GM12878 (cell line): ENCODE measurements around the gene STAMBPL1. TPM values are rescaled to one million over a fixed set of nuclear protein-coding genes. Genes with fewer than 3 reads are reported as not detected.

Source experiments
- polyA plus RNA-seq, 11 experiments: library from polyadenylated mRNA; depleted of rRNA in 4 of 11; unstranded in 6 of 11; stranded (reverse) in 5 of 11; fragments of >200 nt; fragmentation: Nextera tagmentation in 4 of 11; fragmentation: Illumina TruSeq in 1 of 11; extraction: Ambion mirVana in 4 of 11; extraction: Trizol in 1 of 11; gene quantifications; 1 replicate in 1 of 11; 2 replicates in 10 of 11; pipeline versions ENCODE4 v1.2.1 to v1.2.3, GENCODE V29; 2011 to 2016; ENCODE audit warnings: inconsistent platforms in 2 of 11, missing spikeins in 2 of 11, low read depth in 1 of 11
- total RNA-seq, 4 experiments: library from RNA; depleted of rRNA in 3 of 4; stranded (reverse); fragments of >200 nt in 3 of 4; fragmentation: Illumina TruSeq in 1 of 4; extraction: Trizol in 1 of 4; gene quantifications; 2 replicates each; pipeline versions ENCODE4 v1.2.1 to v1.2.3, GENCODE V29; 2013 to 2021

Gene STAMBPL1
- total and polyA plus RNA-seq, 10 of the 15 experiments (the other 5 are each of a cell fraction or from before 2014, with no cell fraction given): 7.5 to 44.1 (median 25.4) TPM

Other genes starting within 250 kb of the STAMBPL1 start
- gene LIPF, start 215.8 kb upstream of the STAMBPL1 start, total RNA-seq (2014; rRNA removed): not detected in 2 replicates
- gene LIPF, start 215.8 kb upstream of the STAMBPL1 start, total RNA-seq (2014; rRNA removed; fragmentation: Illumina TruSeq; extraction: Trizol): not detected in 2 replicates
- gene LIPF, start 215.8 kb upstream of the STAMBPL1 start, total RNA-seq (2021): not detected in 2 replicates
- not detected in 2 replicates for gene LIPF, start 215.8 kb upstream of the STAMBPL1 start, polyA plus RNA-seq (2011; rRNA removed)
- gene LIPF, start 215.8 kb upstream of the STAMBPL1 start, polyA plus RNA-seq (2014; fragmentation: Illumina TruSeq; extraction: Trizol): not detected in 2 replicates
- not detected for gene LIPF, start 215.8 kb upstream of the STAMBPL1 start, polyA plus RNA-seq (2014; fragmentation: Nextera tagmentation; extraction: Ambion mirVana)
- gene LIPF, start 215.8 kb upstream of the STAMBPL1 start, polyA plus RNA-seq (2014; rRNA removed): not detected in 2 replicates
- gene LIPF, start 215.8 kb upstream of the STAMBPL1 start, polyA plus RNA-seq (2016; fragmentation: Nextera tagmentation; extraction: Ambion mirVana): not detected
- not detected in 2 replicates for gene LIPK, start 174.0 kb upstream of the STAMBPL1 start, total RNA-seq (2014; rRNA removed)
- not detected in 2 replicates for gene LIPK, start 174.0 kb upstream of the STAMBPL1 start, total RNA-seq (2014; rRNA removed; fragmentation: Illumina TruSeq; extraction: Trizol)
- gene LIPK, start 174.0 kb upstream of the STAMBPL1 start, total RNA-seq (2021): not detected in 2 replicates
- not detected in 2 replicates for gene LIPK, start 174.0 kb upstream of the STAMBPL1 start, polyA plus RNA-seq (2011; rRNA removed)
- gene LIPK, start 174.0 kb upstream of the STAMBPL1 start, polyA plus RNA-seq (2014; fragmentation: Illumina TruSeq; extraction: Trizol): not detected in 2 replicates
- not detected for gene LIPK, start 174.0 kb upstream of the STAMBPL1 start, polyA plus RNA-seq (2014; fragmentation: Nextera tagmentation; extraction: Ambion mirVana)
- not detected in 2 replicates for gene LIPK, start 174.0 kb upstream of the STAMBPL1 start, polyA plus RNA-seq (2014; rRNA removed)
- not detected for gene LIPK, start 174.0 kb upstream of the STAMBPL1 start, polyA plus RNA-seq (2016; fragmentation: Nextera tagmentation; extraction: Ambion mirVana)
- 0.23 and 0.44 TPM in 2 replicates for gene LIPN, start 120.2 kb upstream of the STAMBPL1 start, total RNA-seq (2014; rRNA removed)
- gene LIPN, start 120.2 kb upstream of the STAMBPL1 start, total RNA-seq (2014; rRNA removed; fragmentation: Illumina TruSeq; extraction: Trizol): not detected in 2 replicates
- gene LIPN, start 120.2 kb upstream of the STAMBPL1 start, total RNA-seq (2021): not detected in 2 replicates
- gene LIPN, start 120.2 kb upstream of the STAMBPL1 start, polyA plus RNA-seq (2011; rRNA removed): not detected in 2 replicates
- gene LIPN, start 120.2 kb upstream of the STAMBPL1 start, polyA plus RNA-seq (2014; fragmentation: Illumina TruSeq; extraction: Trizol): not detected in 2 replicates
- gene LIPN, start 120.2 kb upstream of the STAMBPL1 start, polyA plus RNA-seq (2014; fragmentation: Nextera tagmentation; extraction: Ambion mirVana): not detected
- 0.06 TPM in 1 of 2 replicates, not detected in the other for gene LIPN, start 120.2 kb upstream of the STAMBPL1 start, polyA plus RNA-seq (2014; rRNA removed)
- not detected for gene LIPN, start 120.2 kb upstream of the STAMBPL1 start, polyA plus RNA-seq (2016; fragmentation: Nextera tagmentation; extraction: Ambion mirVana)
- gene LIPM, start 77.5 kb upstream of the STAMBPL1 start, total RNA-seq (2014; rRNA removed): not detected in 2 replicates
- gene LIPM, start 77.5 kb upstream of the STAMBPL1 start, total RNA-seq (2014; rRNA removed; fragmentation: Illumina TruSeq; extraction: Trizol): not detected in 2 replicates
- not detected in 2 replicates for gene LIPM, start 77.5 kb upstream of the STAMBPL1 start, total RNA-seq (2021)
- not detected in 2 replicates for gene LIPM, start 77.5 kb upstream of the STAMBPL1 start, polyA plus RNA-seq (2011; rRNA removed)
- not detected in 2 replicates for gene LIPM, start 77.5 kb upstream of the STAMBPL1 start, polyA plus RNA-seq (2014; fragmentation: Illumina TruSeq; extraction: Trizol)
- not detected for gene LIPM, start 77.5 kb upstream of the STAMBPL1 start, polyA plus RNA-seq (2014; fragmentation: Nextera tagmentation; extraction: Ambion mirVana)
- gene LIPM, start 77.5 kb upstream of the STAMBPL1 start, polyA plus RNA-seq (2014; rRNA removed): not detected in 2 replicates
- not detected for gene LIPM, start 77.5 kb upstream of the STAMBPL1 start, polyA plus RNA-seq (2016; fragmentation: Nextera tagmentation; extraction: Ambion mirVana)
- gene ANKRD22, start 28.4 kb upstream of the STAMBPL1 start, total RNA-seq (2014; rRNA removed): 0.54 and 0.62 TPM in 2 replicates
- 0.51 and 0.98 TPM in 2 replicates for gene ANKRD22, start 28.4 kb upstream of the STAMBPL1 start, total RNA-seq (2014; rRNA removed; fragmentation: Illumina TruSeq; extraction: Trizol)
- 0.48 and 0.56 TPM in 2 replicates for gene ANKRD22, start 28.4 kb upstream of the STAMBPL1 start, total RNA-seq (2021)
- 0.52 and 0.59 TPM in 2 replicates for gene ANKRD22, start 28.4 kb upstream of the STAMBPL1 start, polyA plus RNA-seq (2011; rRNA removed)
- gene ANKRD22, start 28.4 kb upstream of the STAMBPL1 start, polyA plus RNA-seq (2014; fragmentation: Illumina TruSeq; extraction: Trizol): 0.95 and 1.1 TPM in 2 replicates
- gene ANKRD22, start 28.4 kb upstream of the STAMBPL1 start, polyA plus RNA-seq (2014; fragmentation: Nextera tagmentation; extraction: Ambion mirVana): 1 to 10 TPM in 1 of 2 experiments, under 1 TPM in 1; 0.92 to 1.3 TPM
- gene ANKRD22, start 28.4 kb upstream of the STAMBPL1 start, polyA plus RNA-seq (2014; rRNA removed): 0.59 and 0.96 TPM in 2 replicates
- under 1 TPM; 0.30 to 0.79 TPM for gene ANKRD22, start 28.4 kb upstream of the STAMBPL1 start, polyA plus RNA-seq (2016; fragmentation: Nextera tagmentation; extraction: Ambion mirVana)
- gene ACTA2, start 72.5 kb downstream of the STAMBPL1 start, total RNA-seq (2014; rRNA removed): 25.3 and 32.5 TPM in 2 replicates
- gene ACTA2, start 72.5 kb downstream of the STAMBPL1 start, total RNA-seq (2014; rRNA removed; fragmentation: Illumina TruSeq; extraction: Trizol): 19.1 and 19.7 TPM in 2 replicates
- gene ACTA2, start 72.5 kb downstream of the STAMBPL1 start, total RNA-seq (2021): 38.4 and 39.2 TPM in 2 replicates
- gene ACTA2, start 72.5 kb downstream of the STAMBPL1 start, polyA plus RNA-seq (2011; rRNA removed): 18.1 and 32.2 TPM in 2 replicates
- gene ACTA2, start 72.5 kb downstream of the STAMBPL1 start, polyA plus RNA-seq (2014; fragmentation: Illumina TruSeq; extraction: Trizol): 39.5 and 39.9 TPM in 2 replicates
- 10 to 100 TPM in 1 of 2 experiments, 1 to 10 TPM in 1; 7.4 to 11.6 TPM for gene ACTA2, start 72.5 kb downstream of the STAMBPL1 start, polyA plus RNA-seq (2014; fragmentation: Nextera tagmentation; extraction: Ambion mirVana)
- gene ACTA2, start 72.5 kb downstream of the STAMBPL1 start, polyA plus RNA-seq (2014; rRNA removed): 23.9 and 32.0 TPM in 2 replicates
- gene ACTA2, start 72.5 kb downstream of the STAMBPL1 start, polyA plus RNA-seq (2016; fragmentation: Nextera tagmentation; extraction: Ambion mirVana): 10 to 100 TPM; 75.4 to 78.2 TPM
- 70.0 and 85.3 TPM in 2 replicates for gene FAS, start 110.6 kb downstream of the STAMBPL1 start, total RNA-seq (2014; rRNA removed)
- 78.2 and 82.0 TPM in 2 replicates for gene FAS, start 110.6 kb downstream of the STAMBPL1 start, total RNA-seq (2014; rRNA removed; fragmentation: Illumina TruSeq; extraction: Trizol)
- gene FAS, start 110.6 kb downstream of the STAMBPL1 start, total RNA-seq (2021): 61.1 and 62.9 TPM in 2 replicates
- 147 and 217 TPM in 2 replicates for gene FAS, start 110.6 kb downstream of the STAMBPL1 start, polyA plus RNA-seq (2011; rRNA removed)
- gene FAS, start 110.6 kb downstream of the STAMBPL1 start, polyA plus RNA-seq (2014; fragmentation: Illumina TruSeq; extraction: Trizol): 89.8 and 117 TPM in 2 replicates
- 10 to 100 TPM; 50.1 to 54.9 TPM for gene FAS, start 110.6 kb downstream of the STAMBPL1 start, polyA plus RNA-seq (2014; fragmentation: Nextera tagmentation; extraction: Ambion mirVana)
- gene FAS, start 110.6 kb downstream of the STAMBPL1 start, polyA plus RNA-seq (2014; rRNA removed): 46.4 and 55.8 TPM in 2 replicates
- gene FAS, start 110.6 kb downstream of the STAMBPL1 start, polyA plus RNA-seq (2016; fragmentation: Nextera tagmentation; extraction: Ambion mirVana): 10 to 100 TPM; 69.9 to 73.7 TPM